Tracheal epithelial cell (primary cell): ENCODE data around the gene SOX15. TPM values are rescaled to one million over a fixed set of nuclear protein-coding genes. Genes with fewer than 3 reads are reported as not detected.

ENCODE experiments used
- total RNA-seq: library from RNA; depleted of rRNA; stranded (reverse); fragments of >200 nt; gene quantifications from 2 replicates; pipeline ENCODE4 v1.2.1, GENCODE V29; 2014

Gene SOX15
- 30.6 and 59.9 TPM in 2 replicates for total RNA-seq

GRCh38 chr17:7589891-7590691, at the start of gene SOX15:
TSS of gene SOX15 (minus strand) at chr17:7590094. CDS start at chr17:7589676, 418 bp downstream.

GRCh38 chr17:7629939-7630571, 40.2 kb upstream of the SOX15 start, which contains the start of gene SHBG:
TSS of gene SHBG (plus strand) at chr17:7630135. CDS start at chr17:7630173, 38 bp downstream.

GRCh38 chr17:7627250-7628121, 37.6 kb upstream of the SOX15 start, which contains the start of gene SAT2:
TSS of gene SAT2 (minus strand) at chr17:7627821. CDS start at chr17:7627635, 186 bp downstream.

GRCh38 chr17:7614425-7615264, 24.8 kb upstream of the SOX15 start, which contains the start of gene FXR2:
TSS of gene FXR2 (minus strand) at chr17:7614897. CDS start at chr17:7614532, 365 bp downstream.

GRCh38 chr17:7583253-7584109, 6.4 kb downstream of the SOX15 start, which contains the start of gene MPDU1:
TSS of gene MPDU1 (plus strand) at chr17:7583852. CDS start at chr17:7583863, 11 bp downstream.

GRCh38 chr17:7579001-7579833, 10.7 kb downstream of the SOX15 start, which contains the start of gene CD68:
TSS of gene CD68 (plus strand) at chr17:7579638. CDS start at chr17:7579678, 40 bp downstream.

GRCh38 chr17:7561589-7562207, 28.2 kb downstream of the SOX15 start, which contains the start of gene SENP3:
TSS of gene SENP3 (plus strand) at chr17:7561919. CDS start at chr17:7563077, 1,158 bp downstream.

GRCh38 chr17:7558544-7559319, 31.2 kb downstream of the SOX15 start, which contains the start of gene TNFSF13:
TSS of gene TNFSF13 (plus strand) at chr17:7558750. CDS start at chr17:7559040, 290 bp downstream.

GRCh38 chr17:7548585-7549400, 41.1 kb downstream of the SOX15 start, which contains the start of gene TNFSF12:
TSS of gene TNFSF12 (plus strand) at chr17:7549058. CDS start at chr17:7549154, 96 bp downstream.

Other genes with a start within 250 kb of the SOX15 start
- gene KCTD11, start 237.9 kb downstream of the SOX15 start, total RNA-seq: 28.1 and 54.0 TPM in 2 replicates
- not detected in 2 replicates for gene TMEM95, start 234.9 kb downstream of the SOX15 start, total RNA-seq
- 9.9 and 11.9 TPM in 2 replicates for gene TNK1, start 209.0 kb downstream of the SOX15 start, total RNA-seq
- 15.8 and 35.2 TPM in 2 replicates for gene PLSCR3, start 195.6 kb downstream of the SOX15 start, total RNA-seq
- gene TMEM256, start 186.0 kb downstream of the SOX15 start, total RNA-seq: 125 and 144 TPM in 2 replicates
- gene NLGN2, start 182.2 kb downstream of the SOX15 start, total RNA-seq: 1.9 TPM in 2 replicates
- not detected in 2 replicates for gene SPEM1, start 169.8 kb downstream of the SOX15 start, total RNA-seq
- gene SPEM2, start 164.5 kb downstream of the SOX15 start, total RNA-seq: not detected in 2 replicates
- not detected in 2 replicates for gene SPEM3, start 161.2 kb downstream of the SOX15 start, total RNA-seq
- gene TMEM102, start 154.7 kb downstream of the SOX15 start, total RNA-seq: 13.4 and 28.7 TPM in 2 replicates
- 23.7 and 32.8 TPM in 2 replicates for gene FGF11, start 150.6 kb downstream of the SOX15 start, total RNA-seq
- gene CHRNB1, start 145.0 kb downstream of the SOX15 start, total RNA-seq: 6.2 and 8.7 TPM in 2 replicates
- gene ZBTB4, start 110.5 kb downstream of the SOX15 start, total RNA-seq: 16.4 and 22.4 TPM in 2 replicates
- gene SLC35G6, start 108.6 kb downstream of the SOX15 start, total RNA-seq: not detected in 2 replicates
- gene POLR2A, start 105.7 kb downstream of the SOX15 start, total RNA-seq: 40.7 and 46.7 TPM in 2 replicates
- gene TNFSF12, start 41.0 kb downstream of the SOX15 start, total RNA-seq: 2.2 and 4.0 TPM in 2 replicates
- gene TNFSF13, start 31.3 kb downstream of the SOX15 start, total RNA-seq: 5.3 and 8.2 TPM in 2 replicates
- gene SENP3, start 28.2 kb downstream of the SOX15 start, total RNA-seq: 102 and 137 TPM in 2 replicates
- 12.8 and 21.3 TPM in 2 replicates for gene CD68, start 10.5 kb downstream of the SOX15 start, total RNA-seq
- gene MPDU1, start 6.2 kb downstream of the SOX15 start, total RNA-seq: 92.1 and 93.3 TPM in 2 replicates
- gene FXR2, start 24.8 kb upstream of the SOX15 start, total RNA-seq: 42.8 and 59.8 TPM in 2 replicates
- gene SAT2, start 37.7 kb upstream of the SOX15 start, total RNA-seq: 24.9 and 27.0 TPM in 2 replicates
- 0.43 and 0.48 TPM in 2 replicates for gene SHBG, start 40.0 kb upstream of the SOX15 start, total RNA-seq
- gene ATP1B2, start 60.8 kb upstream of the SOX15 start, total RNA-seq: not detected in 2 replicates
- gene TP53, start 97.4 kb upstream of the SOX15 start, total RNA-seq: 15.8 and 23.1 TPM in 2 replicates
- gene WRAP53, start 98.4 kb upstream of the SOX15 start, total RNA-seq: 4.6 and 4.7 TPM in 2 replicates
- 0.48 TPM in 1 of 2 replicates, not detected in the other for gene EFNB3, start 115.1 kb upstream of the SOX15 start, total RNA-seq
- 0.21 TPM in 1 of 2 replicates, not detected in the other for gene DNAH2, start 127.7 kb upstream of the SOX15 start, total RNA-seq
- 3.4 and 6.3 TPM in 2 replicates for gene KDM6B, start 244.1 kb upstream of the SOX15 start, total RNA-seq